IMR-90 (cell line): ENCODE measurements around the gene STPG1.
A peak's percentile ranks its signal among the peaks of the same experiment; 100 is the strongest.

Experiments used
- CEBPB ChIP-seq: IDR thresholded peaks from 2 replicates; pipeline ENCODE4 v1.6.1; 2012; ENCODE audit warnings: low read depth, low read length, improper control_type of control experiment
- CHD1 ChIP-seq: IDR thresholded peaks from 2 replicates; pipeline ENCODE4 v1.6.1; 2012; ENCODE audit warnings: low read depth, low read length, improper control_type of control experiment
- FOS ChIP-seq: fragments of 150-350 bp; IDR thresholded peaks from 2 replicates; pipeline ENCODE4 v1.6.1; 2016; ENCODE audit warnings: low read depth, low read length
- MAFK ChIP-seq: IDR thresholded peaks from 2 replicates; pipeline ENCODE4 v1.6.1; 2012; ENCODE audit warnings: low read depth, low read length, improper control_type of control experiment
- NFE2L2 ChIP-seq: fragments of 150-350 bp; IDR thresholded peaks from 2 replicates; pipeline ENCODE4 v1.6.1; 2016; ENCODE audit warnings: low read depth, mild to moderate bottlenecking, low read length
- POLR2A ChIP-seq: IDR thresholded peaks from 2 replicates; pipeline ENCODE4 v1.6.1; 2012; ENCODE audit warnings: mild to moderate bottlenecking, low read depth, low read length
- RAD21 ChIP-seq: IDR thresholded peaks from 2 replicates; pipeline ENCODE4 v1.6.1; 2012; ENCODE audit warnings: low read length, improper control_type of control experiment
- RFX5 ChIP-seq: IDR thresholded peaks from 2 replicates; pipeline ENCODE4 v1.8.0; 2012; ENCODE audit warnings: low read depth, mild to moderate bottlenecking, low read length, moderate library complexity
- SMC3 ChIP-seq: fragments of 150-350 bp; IDR thresholded peaks from 2 replicates; pipeline ENCODE4 v1.6.1; 2016; ENCODE audit warnings: low read depth, mild to moderate bottlenecking, antibody characterized with exemption, low read length, moderate library complexity
- TF ChIP-seq, protein P1 (sequence below): conservative IDR thresholded peaks from 2 replicates; pipeline ENCODE4 v1.5.1; 2012; ENCODE audit warnings: mild to moderate bottlenecking, low read depth, low read length, improper control_type of control experiment
- TF ChIP-seq, protein P2 (sequence below): fragments of 150-350 bp; IDR thresholded peaks from 2 replicates; pipeline ENCODE4 v1.6.1; 2017; ENCODE audit warnings: mild to moderate bottlenecking, antibody characterized with exemption, low read length, low read depth

DNA sequence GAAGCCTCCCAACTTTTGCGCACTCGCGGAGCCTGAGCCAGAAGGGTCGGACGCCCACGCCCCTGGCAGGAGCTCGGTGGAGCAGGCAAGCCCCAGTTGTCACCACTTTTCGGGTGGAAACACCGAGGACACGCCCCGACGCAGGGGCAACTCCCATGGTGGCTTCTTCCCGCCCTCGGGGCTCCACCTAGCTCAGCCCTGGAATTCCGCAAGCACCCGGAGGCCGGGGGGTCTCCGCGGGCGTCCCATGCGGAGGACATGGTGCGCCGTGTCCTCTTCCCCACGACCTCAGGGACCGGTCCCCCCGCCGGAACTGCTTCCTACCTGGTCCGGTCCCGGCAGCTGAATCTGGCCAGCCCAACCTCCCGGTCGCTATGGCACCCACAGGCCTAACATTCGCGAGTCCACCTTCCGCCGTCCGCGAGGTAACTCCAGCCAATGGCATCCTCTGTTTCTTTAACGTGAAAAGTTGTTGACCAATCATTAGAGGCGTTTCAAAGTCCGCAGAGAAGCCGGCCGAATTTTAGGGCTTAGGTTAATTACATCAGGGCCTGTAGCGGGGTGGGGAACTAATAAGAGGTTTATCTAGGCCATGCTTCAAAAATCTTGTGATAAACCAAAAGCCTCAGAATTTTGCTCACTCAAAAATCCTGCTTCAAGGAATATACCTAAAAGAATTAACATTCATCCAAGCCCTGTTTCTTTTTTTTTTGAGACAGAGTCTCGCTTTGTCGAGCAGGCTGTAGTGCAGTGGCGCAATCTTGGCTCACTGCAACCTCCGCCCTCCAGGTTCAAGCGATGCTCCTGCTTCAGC is at the start of gene STPG1:
- TF ChIP-seq, protein P1, sequence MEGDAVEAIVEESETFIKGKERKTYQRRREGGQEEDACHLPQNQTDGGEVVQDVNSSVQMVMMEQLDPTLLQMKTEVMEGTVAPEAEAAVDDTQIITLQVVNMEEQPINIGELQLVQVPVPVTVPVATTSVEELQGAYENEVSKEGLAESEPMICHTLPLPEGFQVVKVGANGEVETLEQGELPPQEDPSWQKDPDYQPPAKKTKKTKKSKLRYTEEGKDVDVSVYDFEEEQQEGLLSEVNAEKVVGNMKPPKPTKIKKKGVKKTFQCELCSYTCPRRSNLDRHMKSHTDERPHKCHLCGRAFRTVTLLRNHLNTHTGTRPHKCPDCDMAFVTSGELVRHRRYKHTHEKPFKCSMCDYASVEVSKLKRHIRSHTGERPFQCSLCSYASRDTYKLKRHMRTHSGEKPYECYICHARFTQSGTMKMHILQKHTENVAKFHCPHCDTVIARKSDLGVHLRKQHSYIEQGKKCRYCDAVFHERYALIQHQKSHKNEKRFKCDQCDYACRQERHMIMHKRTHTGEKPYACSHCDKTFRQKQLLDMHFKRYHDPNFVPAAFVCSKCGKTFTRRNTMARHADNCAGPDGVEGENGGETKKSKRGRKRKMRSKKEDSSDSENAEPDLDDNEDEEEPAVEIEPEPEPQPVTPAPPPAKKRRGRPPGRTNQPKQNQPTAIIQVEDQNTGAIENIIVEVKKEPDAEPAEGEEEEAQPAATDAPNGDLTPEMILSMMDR = no peak
- TF ChIP-seq FOS (peak; percentile 20; the same call in 1 of the 2 replicates), RAD21 (no peak), POLR2A (peak; percentile 61), SMC3 (no peak), NFE2L2 (no peak), RFX5 (no peak), MAFK (no peak), CEBPB (0 out of 2 replicates have a peak, but pooled peaks have one; percentile 26), CHD1 (no peak)
- TF ChIP-seq, protein P2, sequence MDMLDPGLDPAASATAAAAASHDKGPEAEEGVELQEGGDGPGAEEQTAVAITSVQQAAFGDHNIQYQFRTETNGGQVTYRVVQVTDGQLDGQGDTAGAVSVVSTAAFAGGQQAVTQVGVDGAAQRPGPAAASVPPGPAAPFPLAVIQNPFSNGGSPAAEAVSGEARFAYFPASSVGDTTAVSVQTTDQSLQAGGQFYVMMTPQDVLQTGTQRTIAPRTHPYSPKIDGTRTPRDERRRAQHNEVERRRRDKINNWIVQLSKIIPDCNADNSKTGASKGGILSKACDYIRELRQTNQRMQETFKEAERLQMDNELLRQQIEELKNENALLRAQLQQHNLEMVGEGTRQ = no peak
